ENCODE measurements around the gene DCLRE1A.
"Not testable (repeated sequence)": the region's sequence is repeated elsewhere in the genome, so short reads cannot be mapped to it uniquely, and the experiment has no call there.

DCLRE1A gene

DNA sequence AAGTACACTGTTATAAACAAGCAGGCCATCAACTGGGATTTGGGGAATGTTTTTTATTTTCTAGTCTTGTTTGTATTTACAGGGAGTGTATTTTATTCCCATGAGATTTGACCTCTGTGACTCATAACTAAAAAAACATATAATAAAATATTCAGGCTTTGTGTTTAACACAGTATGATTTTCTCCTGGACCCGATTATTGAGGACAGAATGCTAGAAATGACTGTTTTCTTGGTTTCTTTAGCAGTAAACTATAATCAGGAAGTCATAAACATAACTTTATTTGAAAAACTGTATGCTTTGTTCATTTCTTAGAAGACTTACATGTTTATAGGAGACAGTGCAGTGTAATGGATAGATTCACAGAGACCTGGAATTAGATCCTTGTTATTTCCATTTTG lies 2.7 kb upstream of the DCLRE1A start:
- no peak for DNase-seq

DNA sequence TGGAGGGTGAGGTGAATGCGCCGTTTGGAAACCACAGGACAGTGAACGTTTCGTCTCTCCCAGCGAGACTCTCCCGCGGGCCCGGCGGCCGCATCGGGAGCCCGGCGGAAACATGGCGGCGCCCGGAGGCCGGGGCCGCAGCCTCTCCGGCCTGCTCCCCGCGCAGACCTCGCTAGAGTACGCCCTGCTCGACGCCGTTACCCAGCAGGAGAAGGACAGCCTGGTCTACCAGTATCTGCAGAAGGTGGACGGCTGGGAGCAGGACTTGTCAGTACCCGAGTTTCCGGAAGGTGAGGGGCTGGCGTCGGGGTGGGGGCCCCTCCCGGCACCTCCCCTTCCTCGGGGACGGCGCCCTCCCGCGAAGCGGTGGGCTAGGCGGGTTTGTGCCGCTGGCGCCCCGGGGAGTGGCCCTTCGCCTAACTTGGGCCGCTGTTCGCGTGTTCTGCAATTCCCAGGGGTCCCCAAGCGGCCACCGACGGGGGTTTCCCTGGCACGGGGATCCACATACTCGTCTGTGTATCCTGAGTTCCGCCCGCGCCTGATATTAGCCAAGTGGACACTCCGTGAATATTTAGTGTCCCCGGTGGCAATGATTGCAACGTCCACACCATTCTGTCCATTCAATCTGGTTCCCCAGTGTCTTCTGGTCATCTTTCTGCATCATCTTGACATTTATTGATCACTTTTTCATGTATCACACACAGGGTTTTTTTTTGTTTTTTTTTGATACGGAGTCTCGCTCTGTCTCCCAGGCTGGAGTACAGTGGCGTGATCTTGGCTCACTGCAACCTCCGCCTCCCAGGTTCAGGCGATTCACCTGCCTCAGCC lies 1.1 kb upstream of the DCLRE1A start:
- DNase-seq, result peak; percentile 46

DNA sequence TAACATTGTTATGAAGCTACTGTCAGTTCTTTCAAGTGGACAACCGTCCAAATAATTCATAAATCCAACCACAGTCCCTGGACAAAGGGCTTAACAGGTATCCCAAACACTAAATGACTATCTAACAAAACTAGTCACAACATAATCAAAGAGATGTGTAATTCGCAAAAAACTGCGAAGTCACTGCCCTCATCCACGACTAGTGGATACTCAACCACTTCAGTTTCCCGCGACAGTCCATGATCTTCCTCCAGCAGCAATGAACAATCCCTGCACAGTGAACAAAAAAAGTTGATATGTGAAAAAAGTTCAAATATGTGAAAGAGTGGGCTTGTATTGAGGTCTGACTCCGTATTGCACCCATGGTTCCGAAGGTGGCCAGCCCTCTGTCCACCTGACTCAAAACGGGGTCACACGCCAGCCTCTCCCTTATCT lies 287 bp downstream of the DCLRE1A start:
- no peak for DNase-seq

DNA sequence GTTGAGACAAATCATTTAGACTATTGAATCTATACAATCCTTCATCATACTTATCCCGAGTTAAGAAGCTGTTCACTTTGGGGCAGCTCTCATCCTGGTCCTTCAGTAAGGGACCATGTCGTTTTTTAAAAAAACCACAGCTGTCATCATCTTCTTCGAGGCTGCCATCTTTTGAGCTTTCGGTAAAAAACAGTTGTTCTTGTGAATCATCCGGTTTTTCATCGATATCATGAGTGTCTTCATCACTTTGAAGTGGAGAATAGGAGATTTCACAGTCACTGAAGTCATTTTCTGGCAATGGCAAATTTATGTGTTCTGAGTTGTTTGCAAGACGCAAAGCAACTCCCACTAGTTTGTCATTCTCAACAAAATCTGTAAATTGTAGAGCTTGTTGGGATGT lies 3.9 kb downstream of the DCLRE1A start:
- DNase-seq, result no peak

DNA sequence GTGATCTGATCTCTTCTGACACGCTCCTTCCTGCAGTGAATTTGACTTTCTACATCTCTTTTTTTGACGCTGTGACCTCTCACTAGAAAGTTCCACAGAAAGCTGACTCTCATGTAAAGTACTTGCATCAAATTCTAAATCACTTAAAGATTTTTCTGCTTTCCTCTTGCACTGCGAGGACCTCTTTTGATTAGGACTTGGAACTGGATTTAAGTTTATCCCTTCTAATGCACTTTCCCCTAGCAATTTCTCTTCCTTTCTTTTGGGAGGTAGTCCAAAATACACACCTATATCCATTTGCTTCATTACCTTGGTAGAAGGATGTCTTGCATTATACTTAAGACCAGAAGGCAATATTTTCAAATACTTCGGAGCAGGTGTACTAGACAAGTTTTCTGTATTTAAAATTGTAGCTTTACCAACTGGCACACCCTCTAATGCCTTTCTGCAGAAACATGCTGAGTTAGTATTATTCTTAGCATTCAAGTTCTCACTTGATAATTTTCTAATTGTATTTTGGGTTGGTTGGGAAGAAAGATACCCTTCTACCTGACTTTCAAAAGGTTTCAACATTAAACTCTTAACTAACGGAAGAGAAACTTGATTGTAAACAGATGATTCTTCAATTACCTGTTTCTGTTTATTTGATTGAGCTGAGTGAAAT lies 4.6 kb downstream of the DCLRE1A start:
- DNase-seq, result no peak

DNA sequence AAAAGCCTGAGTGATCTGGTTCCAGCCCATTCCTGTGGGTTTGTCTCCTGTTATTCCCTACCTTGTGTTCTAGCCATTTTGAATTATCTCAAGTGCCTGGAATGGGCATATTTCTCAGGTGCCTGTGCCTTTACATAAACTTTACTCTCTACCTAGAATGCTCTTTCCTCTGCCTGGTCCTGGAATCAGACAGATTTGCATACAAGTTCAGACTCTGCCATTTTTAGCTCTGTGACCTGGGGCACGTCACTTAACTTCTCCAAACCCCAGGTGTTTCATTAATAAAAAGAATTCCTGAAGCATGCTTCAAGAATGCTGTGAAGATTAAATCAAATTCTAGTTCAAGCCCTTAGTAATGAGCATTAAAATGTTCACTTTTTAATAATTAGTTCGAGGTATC lies 7.8 kb downstream of the DCLRE1A start:
- no peak for DNase-seq

DNA sequence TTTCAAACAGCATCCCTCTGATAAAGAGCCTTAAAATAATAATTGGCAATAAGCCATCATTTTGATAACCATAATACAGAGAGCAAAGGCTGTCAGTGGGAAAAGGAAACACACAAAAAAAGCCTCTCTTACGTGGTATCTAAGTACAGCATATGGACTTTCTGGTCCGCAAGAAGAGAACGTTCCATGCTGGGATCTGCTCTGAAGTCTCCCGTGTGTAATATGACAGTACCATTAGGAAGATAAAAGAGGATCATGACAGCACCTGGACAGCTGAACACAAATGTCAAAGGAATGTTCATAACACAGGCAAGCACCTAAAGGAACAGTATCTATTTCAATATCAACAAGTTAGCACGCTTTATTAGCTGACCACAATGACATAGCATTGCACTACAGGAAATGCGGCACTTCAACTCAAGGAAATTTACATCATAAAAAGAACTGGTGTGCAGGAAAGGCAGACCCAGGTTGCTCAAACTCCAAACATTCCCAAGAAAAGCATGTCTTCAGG lies 9.9 kb downstream of the DCLRE1A start:
- DNase-seq, result no peak

DNA sequence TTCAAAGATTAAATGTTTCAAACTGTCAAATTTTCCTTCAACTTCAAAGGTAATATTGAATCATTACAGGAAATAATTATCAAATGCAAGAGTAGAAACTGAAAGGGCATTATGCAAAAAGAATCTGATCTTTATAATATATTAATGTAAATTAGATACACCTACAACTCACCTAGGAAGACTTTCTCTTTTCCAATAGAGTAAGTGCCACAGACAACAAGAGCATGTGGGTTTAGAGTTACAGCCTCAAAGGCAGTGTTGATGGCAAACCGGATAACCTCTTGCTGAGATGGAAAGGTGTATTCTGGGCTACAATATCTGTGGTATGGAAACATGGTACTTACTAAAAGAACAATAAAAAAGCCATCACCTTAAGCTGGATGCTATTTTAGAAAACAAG lies 11.7 kb downstream of the DCLRE1A start:
- no peak for DNase-seq

DNA sequence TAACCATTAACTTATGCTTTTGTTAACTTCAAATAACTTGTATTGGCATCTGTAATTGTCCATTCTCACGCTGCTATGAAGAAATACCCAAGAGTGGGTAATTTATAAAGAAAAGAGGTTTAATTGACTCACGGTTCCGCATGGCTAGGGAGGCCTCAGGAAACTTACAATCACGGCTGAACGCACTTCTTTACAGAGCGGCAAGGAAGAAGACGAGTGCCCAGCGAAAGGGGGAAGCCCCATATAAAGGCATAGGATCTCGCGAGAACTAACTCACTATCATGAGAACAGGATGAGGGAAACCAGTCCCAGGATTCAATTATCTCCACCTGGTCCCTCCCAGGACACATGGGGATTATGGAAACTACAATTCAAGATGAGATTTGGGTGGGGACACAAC lies 25.3 kb downstream of the DCLRE1A start:
- DNase-seq, result not testable (repeated sequence)

DNA sequence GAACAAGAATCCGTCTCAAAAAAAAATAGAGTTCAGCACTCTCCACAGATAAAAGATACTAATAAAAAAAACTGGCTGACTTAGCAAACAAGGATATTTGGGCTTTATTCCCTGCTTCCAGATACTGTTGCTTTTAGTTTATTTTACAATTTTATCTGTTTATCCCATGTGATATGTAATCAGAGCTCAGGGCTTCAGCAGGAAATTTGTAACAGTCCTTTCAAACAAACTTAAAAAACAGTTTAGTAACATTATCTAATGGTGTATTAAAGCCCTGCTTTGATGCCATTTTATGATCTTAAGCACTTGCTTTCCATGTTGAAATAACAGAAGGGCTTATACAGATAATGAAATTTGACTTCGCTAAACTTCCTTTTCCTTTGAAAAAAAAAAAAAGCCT lies 28.1 kb downstream of the DCLRE1A start:
- no peak for DNase-seq

DNA sequence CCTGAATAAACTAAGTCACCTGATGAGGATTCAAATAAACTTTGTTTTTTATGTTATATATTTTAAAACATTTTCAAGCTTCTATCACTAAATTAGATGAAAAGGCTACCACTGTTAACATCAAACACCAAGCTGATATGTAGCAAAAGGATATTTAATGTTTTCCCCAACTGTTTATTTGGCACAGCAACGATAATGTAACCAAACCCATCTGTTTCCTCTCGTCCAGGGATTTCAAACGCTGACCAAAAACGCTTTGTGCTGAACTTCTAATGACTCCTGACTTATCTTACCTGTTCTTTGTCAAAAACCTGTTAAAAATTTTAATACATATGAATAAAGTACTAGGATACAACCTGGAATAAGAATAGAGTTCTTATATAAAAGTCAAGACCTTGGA lies 30.5 kb downstream of the DCLRE1A start:
- no peak for DNase-seq

DNA sequence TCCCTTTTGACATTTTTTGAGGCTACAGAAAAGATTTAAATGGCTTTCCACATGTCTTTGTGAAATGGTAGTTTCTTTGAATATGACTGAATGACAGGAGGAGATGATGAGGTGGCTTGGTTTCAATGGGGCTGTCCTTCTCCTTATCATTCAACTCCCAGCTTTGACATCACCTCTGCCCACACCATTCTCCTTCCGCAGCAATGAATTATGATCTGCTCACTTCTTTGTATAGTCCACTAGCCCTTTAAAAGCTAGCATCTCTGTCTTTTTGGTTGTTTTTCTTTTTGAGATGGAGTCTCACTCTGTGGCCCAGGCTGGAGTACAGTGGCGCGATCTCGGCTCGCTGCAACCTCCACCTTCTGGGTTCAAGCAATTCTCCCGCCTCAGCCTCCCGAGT lies 31.7 kb downstream of the DCLRE1A start:
- no peak for DNase-seq

DNA sequence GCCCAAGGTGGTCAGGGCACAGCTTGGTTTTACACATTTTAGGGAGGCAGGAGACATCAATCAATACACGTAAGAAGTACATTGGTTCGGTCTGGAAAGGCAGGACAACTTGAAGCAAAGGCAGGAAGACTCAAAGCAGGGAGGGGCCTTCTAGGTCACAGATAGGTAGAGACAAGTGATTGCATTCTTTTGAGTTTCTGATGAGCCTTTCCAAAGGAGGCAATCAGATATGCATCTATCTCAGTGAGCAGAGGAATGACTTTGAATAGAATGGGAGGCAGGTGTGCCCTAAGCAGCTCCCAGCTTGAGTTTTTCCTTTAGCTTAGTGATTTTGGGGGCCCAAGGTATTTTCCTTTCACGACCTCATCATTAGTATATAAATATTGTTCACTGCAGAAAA lies 32.6 kb downstream of the DCLRE1A start:
- DNase-seq, result not testable (repeated sequence)

DNA sequence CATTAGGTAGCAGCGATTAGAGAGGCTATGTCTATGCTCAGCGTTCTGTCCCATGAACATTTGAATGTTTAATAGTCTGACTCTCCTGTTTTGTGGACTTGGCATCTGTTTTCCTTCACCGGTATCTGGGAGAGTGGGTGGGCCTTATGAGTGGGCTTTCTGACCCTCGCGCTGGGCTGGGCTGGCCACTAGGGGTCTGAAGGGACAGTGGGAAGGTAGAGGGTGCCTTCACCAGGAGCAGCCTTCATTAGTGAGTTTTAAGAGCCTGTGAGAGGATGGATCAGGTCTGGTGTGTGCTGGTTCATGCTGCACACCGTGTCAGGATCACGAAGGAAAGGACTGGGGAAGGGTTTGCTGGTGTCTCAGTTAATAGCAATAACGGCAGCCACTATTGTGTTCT lies 33.4 kb downstream of the DCLRE1A start:
- DNase-seq, result no peak

DNA sequence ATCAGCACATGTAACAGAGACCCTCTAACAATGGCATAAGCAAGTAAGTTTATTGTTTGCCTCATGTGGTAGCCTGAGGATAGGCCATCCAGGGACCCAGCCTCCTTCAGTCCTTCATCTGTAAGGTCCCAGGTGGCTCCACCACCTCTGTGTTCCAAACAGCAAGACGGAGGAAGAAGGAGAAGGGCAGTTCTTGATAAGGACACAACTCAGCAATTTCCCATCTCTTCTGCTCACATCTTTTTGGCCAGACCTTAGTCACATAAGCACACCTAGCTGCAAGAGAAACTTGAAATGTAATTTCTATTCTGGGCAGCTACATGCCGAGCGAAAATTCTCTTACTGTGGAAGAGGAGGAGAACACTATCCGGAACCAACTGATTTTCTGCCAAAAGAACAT lies 33.9 kb downstream of the DCLRE1A start:
- DNase-seq, result no peak

DNA sequence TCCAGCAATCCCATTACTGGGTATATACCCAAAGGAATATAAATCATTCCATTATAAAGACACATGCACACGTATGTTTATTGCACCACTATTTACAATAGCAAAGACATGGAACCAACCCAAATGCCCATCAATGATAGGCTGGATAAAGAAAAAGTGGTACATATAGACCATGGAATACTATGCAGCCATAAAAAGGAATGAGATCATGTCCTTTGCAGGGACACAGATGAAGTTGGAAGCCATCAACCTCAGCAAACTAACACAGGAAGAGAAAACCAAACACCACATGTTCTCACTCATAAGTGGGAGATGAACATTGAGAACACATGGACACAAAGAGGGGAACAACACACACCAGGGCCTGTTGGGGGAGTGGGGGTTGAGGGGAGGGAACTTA lies 39.2 kb downstream of the DCLRE1A start:
- not testable (repeated sequence) for DNase-seq

DNA sequence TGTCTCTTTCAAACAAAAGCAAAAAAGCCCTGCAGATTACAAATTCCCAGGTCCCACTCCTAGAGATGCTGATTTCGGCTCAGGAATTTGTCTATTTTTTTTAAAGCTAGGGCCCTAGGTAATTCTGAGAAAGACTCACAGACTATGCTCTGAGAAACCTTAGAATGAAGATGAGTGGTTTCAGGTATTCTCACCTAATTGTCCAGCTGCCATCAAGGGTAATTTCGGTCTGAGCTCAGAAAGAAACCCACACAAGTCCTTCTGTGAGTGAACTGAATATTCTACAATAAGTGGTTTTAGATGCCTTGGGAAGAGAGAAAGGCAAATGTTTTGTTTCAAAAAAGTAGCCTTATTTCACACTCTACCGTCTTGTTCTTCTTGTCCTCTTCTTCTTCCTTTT lies 45.7 kb downstream of the DCLRE1A start:
- DNase-seq, result no peak

DNA sequence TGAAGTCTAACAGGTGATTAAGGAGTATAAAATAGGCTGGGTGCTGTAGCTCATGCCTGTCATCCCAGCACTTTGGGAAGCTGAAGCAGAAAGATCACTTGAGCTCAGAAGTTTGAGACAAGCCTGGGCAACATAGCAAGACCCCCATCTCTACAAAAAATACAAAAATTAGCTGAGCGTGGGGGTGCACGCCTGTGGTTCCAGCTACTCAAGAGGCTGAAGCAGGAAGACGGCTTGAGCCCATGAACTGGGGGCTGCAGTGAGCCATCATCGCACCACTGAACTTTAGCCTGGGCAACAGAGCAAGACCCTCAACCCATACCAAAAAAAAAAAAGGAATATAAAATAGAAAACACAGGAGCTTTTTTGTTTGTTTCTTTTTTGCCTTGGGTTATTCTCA lies 47.4 kb downstream of the DCLRE1A start:
- DNase-seq, result no peak

DNA sequence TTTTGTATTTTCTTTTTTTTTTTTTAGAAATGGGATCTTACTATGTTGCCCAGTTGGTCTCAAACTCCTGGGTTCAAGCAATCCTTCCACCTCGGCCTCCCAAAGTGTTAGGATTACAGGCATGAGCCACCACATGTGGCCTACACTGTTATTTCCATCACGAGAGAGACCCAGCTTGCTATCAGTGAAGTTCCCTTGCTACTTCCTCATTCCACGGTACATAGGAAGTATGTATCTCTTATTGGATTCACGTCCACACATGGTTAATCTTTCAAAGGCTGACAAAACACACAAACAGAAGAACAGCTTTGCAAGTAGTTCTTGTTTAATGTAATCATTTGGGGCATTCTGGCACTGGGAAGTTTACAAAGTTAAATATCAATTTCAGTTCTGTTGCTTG lies 50.9 kb downstream of the DCLRE1A start:
- DNase-seq, result no peak

DNA sequence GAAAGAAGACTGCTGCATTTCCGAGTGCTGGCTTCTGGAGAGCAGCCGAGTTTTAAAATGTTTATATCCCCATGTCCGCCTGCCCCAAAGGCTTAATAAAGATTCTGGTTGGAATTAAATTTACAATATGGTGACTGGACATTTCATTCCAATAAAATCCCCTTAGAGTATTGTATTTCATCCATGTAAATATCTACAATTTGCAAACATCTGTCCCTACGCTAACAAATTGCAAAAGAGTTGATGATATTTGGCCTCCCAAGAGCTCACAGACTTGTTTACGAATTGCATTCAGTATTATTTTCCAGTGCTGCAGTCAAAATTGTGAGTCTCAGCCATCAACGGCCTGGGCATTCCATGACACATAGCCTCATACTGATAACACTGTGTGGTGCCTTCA lies 52.3 kb downstream of the DCLRE1A start:
- DNase-seq, result no peak

DNA sequence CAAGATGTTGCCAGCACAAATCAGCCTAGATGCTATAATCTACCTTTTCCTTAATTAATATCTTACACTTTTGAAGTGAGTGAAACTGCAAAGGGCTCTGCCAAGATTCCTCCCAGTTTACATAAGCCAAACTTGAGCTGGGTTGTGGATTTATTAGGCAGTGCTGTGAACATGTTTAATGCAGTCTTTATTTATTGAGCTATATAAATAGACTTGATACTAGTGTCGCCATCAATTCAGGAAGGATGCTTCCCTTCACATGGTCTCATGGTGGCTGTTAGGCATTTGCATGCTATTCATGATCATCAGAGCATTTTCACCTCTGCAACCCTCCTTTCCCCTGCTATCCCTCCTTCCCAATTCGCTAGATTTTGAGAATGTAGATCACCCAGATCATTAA lies 62.2 kb downstream of the DCLRE1A start:
- no peak for DNase-seq

DNA sequence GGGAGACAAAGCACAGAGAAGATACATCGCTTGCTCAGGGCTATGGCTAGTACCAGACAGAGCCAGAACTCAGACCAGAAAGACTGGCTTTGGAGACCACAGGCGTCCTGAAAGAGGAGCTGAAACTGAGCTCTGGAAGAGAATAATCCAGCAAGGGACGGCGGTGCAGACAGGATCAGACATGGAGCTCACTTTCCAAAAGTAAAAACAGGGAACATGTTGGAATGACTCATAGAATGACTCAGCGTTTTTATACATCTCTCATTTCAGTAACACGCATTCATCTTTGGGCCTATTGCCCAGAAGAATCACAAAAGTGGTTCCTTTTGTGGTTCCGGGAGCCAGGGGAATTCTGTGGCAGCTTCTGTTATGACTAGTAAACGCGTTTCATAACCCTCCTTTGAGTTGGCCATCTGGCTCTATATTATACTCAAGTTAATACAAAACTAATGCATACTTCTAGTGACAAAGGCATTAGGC lies 65.2 kb downstream of the DCLRE1A start:
- no peak for DNase-seq
